GOT3 (cell line): ENCODE results near the gene POLR3B.
A peak's percentile ranks its signal among the peaks of the same experiment; 100 is the strongest.
"Not testable (repeated sequence)": the region's sequence is repeated elsewhere in the genome, so short reads cannot be mapped to it uniquely, and the experiment has no call there.

ENCODE experiments used
- DNase-seq: peaks from one replicate; lab custom pipeline; 2025; ENCODE audit warnings: mixed read lengths; lab: John Stamatoyannopoulos, UW

Gene POLR3B

DNA sequence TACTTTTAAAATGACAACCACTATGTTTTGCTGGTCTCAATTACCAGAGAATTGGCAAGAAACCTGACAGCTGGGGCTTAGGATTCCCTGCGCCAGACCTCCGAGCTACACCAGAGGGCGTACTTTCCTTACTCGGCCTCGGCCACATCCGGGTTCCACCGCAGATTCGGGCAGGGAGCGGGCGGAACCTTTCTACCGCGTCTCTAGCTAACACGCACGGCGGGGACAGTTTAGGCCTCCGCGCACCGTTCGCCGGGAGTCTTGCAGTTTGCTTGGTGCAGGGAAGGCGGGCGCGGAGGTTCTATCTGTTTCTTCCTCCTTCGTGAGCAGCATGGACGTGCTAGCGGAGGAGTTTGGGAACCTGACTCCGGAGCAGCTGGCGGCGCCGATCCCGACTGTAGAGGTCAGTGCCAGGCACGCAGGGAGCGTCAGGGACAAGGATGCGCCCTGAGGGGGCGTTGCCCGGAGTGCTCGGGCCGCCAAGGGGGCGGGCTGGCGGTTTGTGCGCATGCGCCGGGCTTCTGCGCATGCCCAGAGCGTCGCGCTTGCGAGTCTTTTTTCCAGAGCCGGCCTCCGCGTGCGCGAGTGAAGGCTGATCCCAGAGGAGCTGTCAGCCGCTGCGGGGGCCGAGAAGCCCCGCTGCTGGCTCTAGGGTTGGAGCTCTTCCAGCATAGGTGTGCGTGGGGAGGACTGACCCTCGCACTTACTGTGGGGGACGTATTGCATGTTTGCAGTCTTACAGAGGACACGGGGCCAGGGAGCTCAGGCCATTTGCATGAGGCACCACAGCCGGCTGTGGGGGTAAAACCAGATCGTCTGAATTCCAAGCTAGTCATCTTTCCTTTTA lies at the start of gene POLR3B:
TSS of gene POLR3B (plus strand) at position 200 of the 847 bp plus-strand sequence. CDS start at position 332, 132 bp downstream.
- DNase-seq, result peak; percentile 81

DNA sequence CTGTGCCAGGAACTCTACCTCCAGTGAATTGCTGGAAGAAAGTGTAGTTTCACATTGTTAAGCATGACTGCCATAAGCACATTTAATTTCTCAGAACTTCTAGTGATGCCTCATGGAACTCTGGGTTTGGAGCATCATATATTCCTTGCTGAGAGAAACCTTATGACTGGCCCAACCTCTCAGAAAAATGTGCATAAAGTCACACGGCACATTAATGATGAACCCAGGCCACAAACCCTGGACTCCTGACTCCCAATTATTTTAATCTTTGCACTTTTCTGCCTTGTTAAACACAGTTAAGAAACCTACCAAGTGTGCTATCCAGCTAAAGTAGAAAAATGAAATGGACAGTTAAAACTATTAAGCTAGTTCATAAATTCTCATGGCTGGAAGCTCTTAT lies 49.4 kb upstream of the POLR3B start:
- no peak for DNase-seq

DNA sequence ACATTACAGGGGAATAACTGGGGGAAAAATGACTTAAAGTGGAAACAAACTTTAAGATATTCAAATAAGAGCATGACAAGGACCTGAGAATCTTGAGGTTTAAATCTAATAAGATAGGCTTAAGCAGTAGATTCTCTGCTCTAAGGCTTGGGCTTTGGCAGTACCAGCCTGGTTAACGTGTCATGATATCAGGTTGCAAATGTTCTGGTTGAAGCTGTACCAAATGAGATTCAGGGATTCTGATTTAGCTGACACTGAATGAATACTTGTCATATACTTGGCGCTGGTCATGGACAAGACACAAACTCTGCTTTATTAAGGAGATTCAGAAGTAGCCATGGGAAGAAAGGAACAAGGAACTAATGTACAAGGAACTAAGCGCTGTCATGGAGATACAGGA lies 48.9 kb upstream of the POLR3B start:
- DNase-seq, result no peak

DNA sequence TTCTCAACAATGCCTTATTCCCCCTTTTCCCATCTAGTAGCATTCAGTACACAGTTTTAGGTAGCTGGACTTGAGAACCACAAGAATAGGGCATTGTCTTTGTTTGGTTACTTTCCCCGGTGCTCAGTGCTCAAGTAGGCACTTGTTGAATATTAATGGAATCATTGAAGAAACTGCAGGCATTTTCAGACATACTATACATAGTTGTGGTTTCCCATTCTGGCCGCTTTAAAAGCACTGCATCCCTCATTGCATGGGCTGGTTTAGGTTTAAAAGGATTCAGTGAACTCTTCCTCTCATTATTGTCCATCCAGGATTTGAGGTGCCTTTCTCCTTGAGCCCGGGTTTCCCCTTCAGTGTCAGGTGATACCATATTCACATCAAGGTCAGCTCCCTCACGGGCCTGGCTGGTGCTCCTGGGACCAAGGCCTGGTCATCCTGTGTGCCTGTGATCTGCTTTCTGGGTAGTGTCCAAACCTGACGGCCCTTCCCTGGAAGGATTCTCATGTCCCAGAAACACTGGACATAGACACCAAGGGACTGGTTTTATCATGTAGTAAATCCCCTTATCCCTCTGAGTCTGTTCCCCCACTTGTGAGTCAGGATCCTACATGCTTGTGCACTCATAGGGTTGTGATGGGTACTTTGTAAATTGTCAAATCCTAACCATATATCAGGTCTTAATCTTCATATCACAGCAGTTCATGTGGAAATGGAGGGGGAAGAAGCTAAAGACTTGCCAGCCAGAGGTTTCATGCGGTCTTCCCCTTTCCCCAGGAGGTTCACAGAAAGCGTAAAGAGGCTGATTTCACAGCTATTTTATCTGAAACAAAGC lies 47.7 kb upstream of the POLR3B start:
- DNase-seq, result no peak

DNA sequence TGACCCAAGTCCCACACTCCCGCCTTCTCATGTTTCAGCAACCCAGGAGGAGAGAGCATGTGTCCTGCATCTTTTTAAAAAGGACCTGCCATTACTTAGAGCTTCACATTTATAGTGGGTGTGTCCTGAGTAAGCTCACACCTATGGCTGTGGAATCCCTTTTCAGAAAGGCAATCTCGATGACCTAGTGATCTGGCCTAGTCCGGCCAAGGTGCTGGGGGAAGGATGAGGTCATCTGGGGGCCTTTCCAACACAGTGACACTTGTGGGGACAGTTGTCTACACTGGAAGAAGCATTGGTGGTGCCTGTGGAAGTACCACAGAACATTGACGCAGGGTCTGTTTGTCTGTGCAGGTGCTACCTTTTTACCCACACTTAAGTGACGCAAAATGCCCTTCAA lies 46.9 kb upstream of the POLR3B start:
- no peak for DNase-seq

DNA sequence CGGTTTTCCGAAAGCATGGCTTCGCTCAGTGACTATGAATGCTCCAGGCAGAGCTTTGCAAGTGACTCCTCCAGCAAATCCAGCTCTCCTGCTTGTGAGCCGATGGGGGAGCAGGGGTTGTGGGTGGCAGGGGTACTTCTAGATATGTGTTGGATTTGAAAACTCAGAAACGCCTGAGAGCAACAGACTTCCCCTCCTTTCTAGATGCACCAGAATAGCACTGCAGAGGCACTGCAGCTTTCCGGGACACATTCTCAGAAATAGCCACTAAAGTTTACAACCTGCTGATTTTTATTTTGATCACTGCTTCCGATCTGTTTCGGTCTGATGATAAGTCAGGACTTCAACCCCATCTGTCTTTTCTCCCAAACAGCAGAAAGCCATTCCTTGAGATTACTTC lies 46.4 kb upstream of the POLR3B start:
- DNase-seq, result no peak

DNA sequence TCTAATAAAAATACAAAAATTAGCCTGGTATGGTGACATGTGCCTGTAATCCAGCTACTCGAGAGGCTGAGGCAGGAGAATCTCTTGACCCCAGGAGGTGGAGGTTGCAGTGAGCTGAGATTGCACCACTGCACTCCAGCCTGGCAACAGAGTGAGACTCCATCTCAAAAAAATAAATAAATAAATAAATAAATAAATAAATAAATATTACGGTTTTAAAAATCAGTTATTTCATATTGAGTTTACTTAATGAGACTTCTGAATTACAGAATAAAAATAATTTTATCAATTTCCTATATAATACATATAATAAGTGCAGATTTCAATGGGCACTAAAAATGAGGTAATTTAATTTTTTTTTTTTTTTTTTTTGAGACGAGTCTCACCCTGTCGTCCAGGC lies 44.1 kb upstream of the POLR3B start:
- not testable (repeated sequence) for DNase-seq

DNA sequence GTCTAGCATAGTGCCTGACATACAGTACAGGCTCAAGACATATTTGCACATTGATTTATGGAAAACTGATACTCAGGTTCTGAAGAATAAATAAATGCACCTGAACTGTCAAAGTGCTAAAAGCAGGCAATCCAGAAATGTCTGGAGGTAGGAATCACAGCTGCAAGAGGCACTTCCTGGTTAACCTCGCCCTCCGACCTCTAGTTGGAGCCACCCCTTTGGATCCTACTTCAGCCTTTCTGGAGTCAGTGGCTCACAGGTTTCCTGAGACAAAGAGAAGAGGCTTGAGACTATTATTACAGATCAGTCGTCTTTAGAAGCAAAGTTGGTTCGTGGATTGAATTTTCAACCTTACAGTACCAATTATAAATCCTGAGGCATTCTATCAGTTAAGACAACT lies 42.0 kb upstream of the POLR3B start:
- no peak for DNase-seq

DNA sequence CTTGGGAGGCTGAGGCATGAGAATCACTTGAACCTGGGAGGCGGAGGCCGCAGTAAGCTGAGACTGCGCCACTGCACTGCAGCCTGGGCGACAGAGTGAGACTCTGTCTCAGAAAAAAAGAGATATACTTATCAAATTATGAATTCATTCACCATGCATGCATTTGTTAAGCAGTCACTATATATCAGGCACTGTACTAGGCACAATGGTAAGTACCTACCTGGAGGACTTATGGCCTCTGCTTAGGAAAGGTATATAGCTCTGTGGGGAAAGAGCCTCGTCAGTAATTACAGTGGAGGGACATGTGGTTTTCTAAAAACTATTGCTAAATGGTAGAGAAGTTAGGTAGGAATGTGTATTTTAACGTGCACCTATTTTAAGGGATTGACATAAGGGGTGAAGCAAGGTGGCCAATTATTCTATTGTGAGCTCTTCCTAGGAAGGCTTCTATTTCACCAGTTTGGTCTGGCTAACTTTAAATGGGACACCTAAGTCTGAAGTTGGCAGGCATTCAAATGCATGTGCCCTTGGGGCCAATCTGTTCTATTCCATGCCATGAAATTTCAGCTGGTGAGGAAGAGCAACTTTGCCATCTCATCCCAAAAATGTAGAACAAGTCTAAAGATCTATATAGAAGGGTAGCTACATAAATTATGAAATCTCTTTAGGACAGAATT lies 40.0 kb upstream of the POLR3B start:
- DNase-seq, result no peak

DNA sequence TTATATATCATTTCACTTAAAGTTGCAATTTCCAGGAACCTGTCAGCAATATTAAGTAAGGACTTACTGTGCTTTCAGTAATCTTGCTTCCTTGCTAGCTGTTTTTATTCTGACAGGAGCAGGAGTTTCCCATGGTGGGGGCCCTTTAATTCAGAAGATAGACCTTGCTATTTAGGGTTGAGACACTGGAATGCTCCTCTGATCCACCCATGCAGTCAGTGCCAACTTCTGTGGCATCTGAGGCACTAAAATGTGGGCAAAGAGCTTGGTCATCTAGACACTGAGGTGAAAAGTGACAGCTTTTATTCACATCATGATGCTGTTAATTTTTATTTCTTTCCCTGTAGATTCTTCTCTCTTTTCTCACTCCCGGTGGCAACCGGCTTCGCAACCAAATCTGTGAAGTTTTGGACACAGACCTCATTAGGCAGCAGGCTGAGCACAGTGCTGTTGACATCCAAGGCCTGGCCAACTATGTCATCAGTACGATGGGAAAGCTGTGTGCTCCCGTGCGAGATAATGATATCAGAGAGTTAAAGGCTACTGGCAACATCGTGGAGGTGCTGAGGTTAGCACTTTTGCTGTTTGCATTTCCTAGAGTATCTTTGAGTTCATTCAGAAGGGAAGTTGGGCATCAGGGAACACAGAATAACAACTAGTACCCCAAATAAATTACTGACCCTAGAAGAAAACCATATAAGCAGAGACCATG lies 36.3 kb upstream of the POLR3B start:
- no peak for DNase-seq

DNA sequence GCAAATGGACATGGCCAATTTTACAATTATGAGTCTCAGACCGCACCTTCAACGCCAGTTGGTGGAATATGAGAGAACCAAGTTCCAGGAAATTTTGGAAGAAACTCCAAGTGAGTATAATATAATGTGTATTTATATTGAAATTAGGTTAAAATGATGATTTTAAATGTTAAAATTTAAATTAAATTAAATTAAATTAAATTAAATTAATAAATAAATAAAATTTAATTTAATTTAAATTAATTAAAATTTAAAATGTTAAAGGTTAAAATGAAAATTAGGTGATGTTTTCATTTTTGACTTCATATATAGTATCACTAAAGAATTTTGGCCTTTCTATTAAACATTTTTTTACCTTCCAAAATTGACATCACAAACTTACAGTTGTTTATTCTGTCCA lies 34.0 kb upstream of the POLR3B start:
- DNase-seq, result no peak

DNA sequence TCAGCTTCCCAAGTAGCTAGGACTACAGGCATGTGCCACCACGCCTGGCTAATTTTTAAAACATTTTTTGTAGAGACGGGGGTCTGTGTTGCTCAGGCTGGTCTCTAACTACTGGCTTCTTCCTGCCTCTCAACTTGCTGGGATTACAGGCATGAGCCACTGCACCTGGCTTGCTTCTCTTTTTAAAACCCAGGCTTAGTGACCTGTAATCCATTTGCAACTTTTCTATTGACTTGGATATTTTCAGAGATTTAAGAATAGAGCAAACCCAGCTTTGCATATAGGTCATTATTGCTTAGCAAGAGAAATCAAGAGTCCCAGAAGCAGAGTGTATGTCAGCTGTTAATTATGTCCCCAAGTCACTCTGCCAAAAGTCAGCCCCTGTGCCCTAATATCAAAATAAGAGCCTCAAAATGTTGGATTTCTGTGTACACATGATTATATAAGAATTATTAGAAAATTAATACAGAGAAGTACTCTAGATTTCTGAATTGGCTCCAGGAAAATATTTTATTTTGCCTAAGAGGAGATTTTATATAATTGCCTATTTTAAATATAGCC lies 30.2 kb upstream of the POLR3B start:
- no peak for DNase-seq

DNA sequence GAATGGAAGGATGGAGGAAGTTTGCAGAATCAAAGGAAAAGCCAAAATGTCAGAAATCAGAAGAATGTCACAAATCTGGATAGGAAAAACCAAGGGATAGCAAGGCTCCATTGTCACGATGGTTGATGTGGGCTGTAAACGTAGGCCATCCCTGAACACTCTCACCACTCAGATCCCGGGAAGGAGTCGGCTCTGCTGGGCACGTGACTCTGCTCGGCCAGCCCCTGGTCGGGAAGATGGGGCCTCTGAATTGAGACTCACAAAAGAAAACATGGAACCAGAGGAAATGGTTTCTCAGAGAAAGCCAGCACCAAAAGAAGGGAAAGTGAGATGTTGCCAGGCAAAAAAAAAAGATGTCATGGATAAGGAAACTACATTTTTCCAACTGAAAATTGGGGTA lies 28.8 kb upstream of the POLR3B start:
- no peak for DNase-seq

DNA sequence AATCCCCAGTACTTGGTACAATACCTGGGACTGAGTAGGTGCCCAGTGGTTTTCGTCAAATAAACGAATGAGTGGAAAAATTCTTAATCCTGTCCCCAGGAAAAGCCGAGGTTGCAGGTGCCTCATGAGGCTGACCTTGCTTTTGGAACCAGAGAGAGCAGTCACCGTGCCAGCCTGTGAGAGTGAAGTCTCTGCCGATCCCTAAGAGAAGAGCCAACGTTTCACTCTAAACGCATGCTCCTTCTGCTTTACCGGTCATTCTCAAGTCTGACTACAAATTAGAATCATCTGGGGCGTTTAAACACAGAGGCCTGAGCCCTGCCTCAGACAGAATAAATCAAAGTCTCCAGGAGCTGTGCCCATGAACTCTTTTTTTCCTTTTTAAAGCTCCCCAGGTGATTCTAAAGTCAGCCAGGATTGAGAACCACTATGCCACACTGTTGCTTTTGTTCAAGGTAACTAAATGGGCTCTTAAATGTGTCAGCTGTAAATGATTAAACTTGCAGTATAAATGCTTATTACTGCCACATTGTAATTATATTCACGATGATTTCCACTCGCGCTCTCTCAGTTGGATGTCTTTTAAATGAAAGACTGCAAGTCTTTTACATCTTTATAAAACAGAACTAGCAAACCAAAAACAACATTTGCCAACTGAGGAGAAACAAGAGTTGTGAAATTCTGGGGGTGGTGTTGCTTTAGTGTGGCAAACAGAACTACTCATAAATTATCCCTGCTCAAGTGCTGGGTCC lies 28.1 kb upstream of the POLR3B start:
- no peak for DNase-seq

DNA sequence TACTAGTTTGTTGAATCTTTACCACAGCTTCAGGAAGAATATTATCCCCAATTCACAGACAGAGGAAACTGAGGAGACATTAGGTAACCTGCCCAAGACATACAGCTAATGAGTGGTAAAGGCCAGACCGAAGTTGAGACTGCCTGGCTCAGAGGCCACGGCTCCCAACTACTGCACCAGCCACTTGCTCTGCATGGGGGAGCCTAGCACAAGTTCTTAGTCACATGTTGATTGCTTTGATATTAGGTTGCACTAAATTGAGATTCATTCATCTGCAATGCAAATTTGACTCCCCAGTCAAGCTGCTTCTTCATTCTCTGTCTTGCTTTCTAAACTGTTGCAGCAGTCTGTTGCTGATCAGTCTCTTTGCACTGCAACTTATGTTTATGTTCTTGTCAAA lies 25.9 kb upstream of the POLR3B start:
- no peak for DNase-seq

DNA sequence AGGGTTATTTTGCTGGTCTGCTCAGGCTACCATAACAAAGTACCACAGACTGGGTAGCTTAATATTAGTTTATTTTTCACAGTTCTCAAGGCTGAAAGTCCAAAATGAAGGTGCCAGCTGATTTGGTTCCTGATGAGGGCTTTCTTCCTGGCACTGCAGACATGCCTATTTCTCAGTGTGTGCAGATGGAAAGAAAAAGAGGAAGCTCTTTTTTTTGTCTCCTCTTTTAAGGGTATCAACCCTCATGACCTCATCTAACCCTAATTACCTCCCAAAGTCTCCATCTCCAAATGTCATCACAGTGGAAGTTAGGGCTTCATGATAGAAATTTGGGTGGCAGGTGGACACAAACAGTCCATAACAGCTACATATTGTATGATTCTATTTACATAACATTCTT lies 25.0 kb upstream of the POLR3B start:
- DNase-seq, result no peak

DNA sequence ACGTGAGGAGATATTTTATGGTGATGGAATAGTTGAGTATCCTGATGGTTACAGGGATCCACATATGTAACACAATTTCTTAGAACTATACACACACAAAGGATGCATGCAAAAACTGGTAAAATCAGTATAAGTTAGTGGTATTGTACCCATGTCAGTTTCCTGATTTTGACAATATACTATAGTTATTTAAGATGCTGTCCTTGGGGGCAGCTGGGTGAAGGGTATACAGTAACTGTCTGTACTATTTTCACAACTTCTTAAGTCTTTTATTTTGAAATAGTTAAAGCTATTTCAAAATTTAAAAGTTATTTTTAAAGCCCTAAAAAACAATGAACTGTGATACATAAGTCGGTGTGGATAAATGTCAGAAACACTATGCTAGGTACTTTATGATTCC lies 24.5 kb upstream of the POLR3B start:
- no peak for DNase-seq

DNA sequence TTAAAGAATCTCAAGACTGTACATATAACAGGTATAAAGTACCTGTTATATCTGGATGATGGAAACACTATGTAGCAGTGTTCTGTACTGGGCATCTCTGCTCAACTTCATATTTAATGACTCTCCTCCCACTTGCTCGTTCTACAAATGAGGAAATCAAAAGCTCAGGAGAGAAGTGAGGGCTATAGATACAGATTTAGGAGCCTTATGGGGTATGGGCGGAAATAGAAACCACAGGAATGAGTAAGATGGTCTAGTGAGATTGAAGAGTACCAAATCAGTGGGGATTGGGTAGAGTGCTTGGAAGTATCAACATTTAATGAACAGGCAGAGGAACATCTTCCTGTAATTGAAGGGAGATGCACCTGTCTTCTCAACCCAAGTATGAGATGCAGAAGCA lies 23.8 kb upstream of the POLR3B start:
- DNase-seq, result no peak

DNA sequence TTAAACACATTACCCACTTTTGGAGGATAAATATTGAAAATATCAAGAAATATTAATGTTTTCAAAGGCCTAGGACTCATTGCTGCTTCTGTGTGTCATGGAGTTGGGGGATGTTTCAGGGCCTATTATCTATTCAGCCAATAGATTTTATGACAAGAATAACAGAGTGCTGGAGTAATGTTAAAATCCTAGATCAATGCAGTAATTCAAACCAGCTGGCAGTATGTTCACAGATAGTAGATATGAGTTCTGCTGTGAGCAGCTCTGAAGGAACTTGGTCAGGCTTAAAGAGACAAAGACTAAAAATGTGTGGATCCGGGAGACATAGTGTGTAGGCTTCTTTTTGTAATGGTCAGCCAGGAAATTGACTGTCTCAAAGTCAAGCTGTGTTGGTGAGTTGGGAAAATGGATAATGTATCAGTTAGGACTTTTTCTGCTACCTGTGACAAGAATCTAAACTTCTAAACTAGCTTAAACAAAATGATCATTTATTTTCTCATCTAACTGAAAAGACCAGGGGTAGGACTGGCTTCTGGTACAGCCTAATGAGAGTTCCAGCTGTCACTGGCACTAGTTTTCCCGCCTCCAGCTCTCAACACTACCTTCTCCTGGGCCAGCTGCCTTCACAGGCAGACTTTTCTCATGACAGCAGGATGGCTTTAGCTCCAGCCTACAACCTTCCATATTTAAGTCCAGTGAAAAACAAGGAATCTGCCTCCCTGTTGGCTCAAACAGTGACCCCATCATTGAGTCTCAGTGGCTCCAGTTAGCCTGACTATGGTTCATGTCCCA lies 16.3 kb upstream of the POLR3B start:
- no peak for DNase-seq
